GM21447 (cell line): Measurements from ENCODE around the gene TMEM209.
A peak's percentile ranks its signal among the peaks of the same experiment; 100 is the strongest.
"Not testable (repeated sequence)": the region's sequence is repeated elsewhere in the genome, so short reads cannot be mapped to it uniquely, and the experiment has no call there.

Experiments used
- ATAC-seq: cut with Tn5 transposase; IDR thresholded peaks from one replicate; pipeline ENCODE4 v1.9.1; 2021; ENCODE audit not compliant: unreplicated experiment

TMEM209 gene

GRCh38 chr7:130218806-130219620, 13.8 kb upstream of the TMEM209 start:
- no peak for ATAC-seq

GRCh38 chr7:130216750-130217149, 11.5 kb upstream of the TMEM209 start:
- ATAC-seq: no peak

- ATAC-seq: no peak
These were observed 10.8 kb upstream of the TMEM209 start for GRCh38 chr7:130216025-130216424.

DNA sequence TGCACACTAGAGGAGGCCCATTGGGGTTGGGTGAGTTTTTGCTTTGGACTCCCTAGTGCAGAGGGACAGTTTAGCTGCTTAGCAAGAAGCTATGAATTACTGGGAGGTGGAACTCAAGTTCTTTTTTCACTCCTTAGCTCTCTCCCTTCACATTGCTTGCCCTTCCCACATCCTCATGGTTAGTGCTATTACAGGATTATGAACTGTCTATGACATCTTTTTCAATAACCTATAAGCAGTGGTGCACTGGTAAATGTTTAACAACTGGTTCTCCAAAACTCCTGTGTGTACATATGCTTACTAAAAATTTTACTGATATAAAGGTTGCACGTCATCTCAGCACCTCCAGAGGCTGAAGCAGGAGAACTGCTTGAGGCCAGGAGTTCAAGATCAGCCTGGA, 8.6 kb upstream of the TMEM209 start:
- ATAC-seq: no peak

DNA sequence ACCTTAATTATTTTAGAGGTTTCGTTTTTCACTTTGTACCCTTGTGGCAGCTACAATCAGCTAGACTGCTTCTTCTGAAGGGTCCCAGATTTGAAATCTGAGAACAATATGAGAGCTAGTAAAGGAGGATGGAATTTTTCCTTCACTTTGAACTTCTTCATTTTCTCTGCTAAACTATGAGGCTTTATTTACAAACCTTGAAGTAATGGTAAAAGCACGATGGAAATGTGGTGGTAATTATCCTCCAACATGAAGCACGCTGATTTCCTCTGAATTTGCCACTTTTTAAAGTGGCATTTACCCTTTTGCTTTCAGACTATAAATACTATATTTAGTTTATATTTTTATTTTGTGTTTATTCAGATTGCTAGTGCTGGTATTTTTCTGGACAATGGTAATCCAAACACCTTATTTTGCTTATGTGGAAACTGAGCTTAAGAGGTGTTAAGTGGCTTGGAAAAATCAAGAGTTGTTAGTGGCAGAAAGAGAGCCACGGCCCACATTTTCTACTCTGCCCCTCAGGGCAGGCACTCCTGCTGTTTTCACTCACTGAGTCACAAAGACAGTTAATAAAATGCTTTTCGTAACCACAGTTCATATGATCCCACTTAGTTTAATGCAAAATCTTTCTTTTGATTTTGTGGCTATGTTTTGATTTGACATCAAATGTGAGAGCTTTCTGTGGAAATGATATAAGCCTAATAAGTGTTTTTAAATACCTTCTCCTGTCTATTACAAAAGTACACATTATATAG, 5.2 kb upstream of the TMEM209 start:
- ATAC-seq: no peak

DNA sequence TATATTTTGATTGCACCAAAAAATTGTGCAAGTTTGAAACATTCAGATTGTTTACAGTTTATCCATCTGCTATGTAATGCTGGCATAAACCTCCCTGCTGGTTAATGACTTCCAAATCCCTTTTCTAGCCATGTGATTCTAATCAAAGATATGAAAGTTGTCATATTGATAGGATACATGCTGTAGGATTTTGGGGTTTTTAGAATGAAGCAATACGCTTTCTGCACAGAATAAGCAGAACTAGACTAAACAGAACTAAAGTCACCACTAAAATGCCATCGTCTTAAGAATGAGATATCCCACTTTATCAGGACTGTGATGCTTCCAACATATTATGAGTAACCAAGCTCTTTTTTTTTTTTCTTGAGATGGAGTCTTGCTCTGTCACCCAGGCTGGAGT, 3.3 kb upstream of the TMEM209 start:
- ATAC-seq: no peak

- ATAC-seq: no peak
These were observed 2.4 kb upstream of the TMEM209 start, which contains the start of gene SSMEM1 for GRCh38 chr7:130207642-130208041. SSMEM1 (plus strand) TSS chr7:130207860; CDS start chr7:130207911, 51 bp downstream.

DNA sequence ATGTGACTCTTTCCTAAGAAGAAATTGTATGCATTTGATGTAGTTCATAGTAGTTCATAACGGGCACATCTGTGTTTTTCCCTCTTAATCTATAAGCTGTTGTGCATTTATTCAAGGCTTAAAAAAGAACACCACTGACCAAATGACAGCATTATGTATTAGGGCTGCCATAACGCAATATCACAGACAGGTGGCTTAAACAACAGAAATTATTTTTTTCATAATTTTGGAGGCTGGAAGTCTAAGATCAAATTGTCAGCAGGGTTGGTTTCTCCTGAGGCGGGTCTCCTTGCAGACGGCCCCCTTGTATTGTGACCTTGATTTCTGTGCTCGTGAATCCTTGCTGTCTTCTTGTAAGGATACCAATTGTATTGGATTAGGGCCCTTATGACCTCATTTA, 1.8 kb upstream of the TMEM209 start:
- ATAC-seq: no peak

DNA sequence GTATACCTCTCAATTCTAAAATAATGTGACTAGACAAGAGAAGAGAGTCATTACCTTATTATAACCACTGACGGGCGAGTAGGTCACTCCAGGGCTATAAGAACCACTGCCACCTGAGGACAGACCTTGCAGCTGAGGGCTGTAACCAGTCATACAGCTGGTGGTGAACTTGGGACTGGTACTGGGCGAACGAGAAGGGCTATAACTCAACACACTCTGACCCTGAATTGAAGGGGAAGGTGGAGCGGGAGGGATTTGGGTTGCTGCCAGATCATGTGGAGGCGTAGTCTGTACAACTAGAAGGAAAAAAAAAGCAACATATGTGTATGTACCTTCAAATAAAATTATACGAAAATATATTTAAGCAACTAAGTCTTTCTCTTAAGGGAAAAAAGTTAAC, 3.4 kb downstream of the TMEM209 start:
- ATAC-seq: no peak

DNA sequence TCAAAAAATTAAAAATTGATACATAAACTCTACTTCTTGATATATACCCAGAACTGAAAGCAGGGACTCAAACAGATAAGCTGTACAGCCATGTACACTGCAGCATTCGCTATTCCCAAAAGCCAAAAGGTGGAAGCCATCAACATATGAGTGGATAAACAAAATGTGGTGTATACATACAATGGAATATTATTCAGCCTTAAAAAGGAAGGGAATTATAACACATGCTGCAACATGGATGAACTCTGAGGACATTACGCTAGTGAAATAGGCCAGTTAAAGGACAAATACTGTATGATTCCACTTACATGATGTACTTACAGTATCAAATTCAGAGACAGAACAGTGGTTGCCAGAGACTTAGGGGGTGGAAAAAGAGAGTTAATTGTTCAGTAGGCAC, 8.1 kb downstream of the TMEM209 start:
- ATAC-seq: no peak

- ATAC-seq: no peak
These were observed 8.7 kb downstream of the TMEM209 start for GRCh38 chr7:130196476-130196875.

- no peak for ATAC-seq
These were observed 9.8 kb downstream of the TMEM209 start for GRCh38 chr7:130195396-130195795.

GRCh38 chr7:130191791-130192190, 13.4 kb downstream of the TMEM209 start:
- no peak for ATAC-seq

DNA sequence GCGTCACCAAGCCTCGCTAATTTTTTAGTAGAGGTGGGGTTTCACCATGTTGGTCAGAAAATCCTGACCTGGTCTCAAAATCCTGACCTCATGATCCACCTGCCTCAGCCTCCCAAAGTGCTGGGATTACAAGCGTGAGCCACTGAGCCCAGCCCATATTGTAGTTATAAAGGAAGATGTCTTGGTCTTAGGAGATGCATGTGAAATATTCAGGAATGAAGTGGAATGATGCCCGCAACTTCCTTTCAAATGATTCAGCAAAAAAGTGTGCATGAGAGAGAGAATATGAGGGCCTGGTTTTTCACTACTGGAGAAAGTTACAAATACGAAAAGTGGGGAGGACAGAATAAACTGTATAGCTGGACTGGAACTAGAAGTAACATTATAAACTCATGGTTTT, 15.9 kb downstream of the TMEM209 start:
- no peak for ATAC-seq

GRCh38 chr7:130187360-130187759, 17.8 kb downstream of the TMEM209 start:
- ATAC-seq: no peak

GRCh38 chr7:130184349-130184748, 20.9 kb downstream of the TMEM209 start:
- not testable (repeated sequence) for ATAC-seq

DNA sequence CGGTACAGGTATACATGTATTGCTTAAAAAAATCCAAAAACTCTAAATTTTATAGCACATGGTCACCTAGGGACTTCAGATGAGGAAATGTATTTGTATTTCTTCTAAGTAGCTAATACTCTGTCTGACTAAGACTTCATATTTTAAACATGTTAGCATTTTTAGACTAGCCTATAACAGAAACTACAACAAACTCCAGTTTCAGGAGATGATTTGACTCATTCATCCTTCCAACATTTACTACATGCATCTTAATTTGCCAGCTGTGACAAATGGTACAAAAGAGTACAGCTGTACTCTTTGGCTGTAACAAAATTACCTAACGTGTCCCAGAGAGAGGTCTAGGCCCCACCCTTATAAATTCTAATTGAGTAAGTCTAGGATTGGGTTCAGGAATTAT, 22.2 kb downstream of the TMEM209 start:
- peak; percentile 81 for ATAC-seq

- no peak for ATAC-seq
These were observed 24.0 kb downstream of the TMEM209 start for GRCh38 chr7:130181263-130181605.

GRCh38 chr7:130180571-130181262, 24.5 kb downstream of the TMEM209 start:
- no peak for ATAC-seq

DNA sequence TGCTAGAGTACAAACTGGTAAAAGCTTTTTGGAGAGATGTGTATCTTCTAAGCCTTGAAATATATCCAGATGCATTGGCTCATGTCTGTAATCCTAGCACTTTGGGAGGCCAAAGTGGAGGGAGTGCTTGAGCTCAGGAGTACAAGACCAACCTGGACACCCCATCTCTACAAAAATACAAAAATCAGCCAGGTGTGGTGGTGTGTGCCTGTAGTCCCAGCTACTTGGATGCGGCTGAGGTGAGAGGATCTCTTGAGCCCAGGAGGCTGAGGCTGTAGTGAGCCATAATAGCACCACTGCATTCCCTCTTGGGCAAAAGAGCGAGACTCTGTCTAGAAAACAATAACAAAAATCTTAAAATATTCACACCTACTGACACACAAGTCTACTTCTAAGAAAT, 25.6 kb downstream of the TMEM209 start:
- ATAC-seq: no peak

- ATAC-seq: no peak
These were observed 27.0 kb downstream of the TMEM209 start for GRCh38 chr7:130178251-130178650.
